ENCODE results near the gene NPR3.
"Not testable (repeated sequence)": the region's sequence is repeated elsewhere in the genome, so short reads cannot be mapped to it uniquely, and the experiment has no call there.

The NPR3 gene

GRCh38 chr5:32769711-32770110 is 58.6 kb downstream of the NPR3 start:
- DNase-seq: no peak

- DNase-seq: no peak
Measured at GRCh38 chr5:32770444-32770843, 59.3 kb downstream of the NPR3 start.

- DNase-seq: no peak
Measured at GRCh38 chr5:32771037-32771436, 59.9 kb downstream of the NPR3 start.

- DNase-seq: no peak
Measured at GRCh38 chr5:32773944-32774343, 62.8 kb downstream of the NPR3 start.

GRCh38 chr5:32776200-32776599 is 65.1 kb downstream of the NPR3 start:
- no peak for DNase-seq

GRCh38 chr5:32777222-32777621 is 66.1 kb downstream of the NPR3 start:
- DNase-seq: no peak

GRCh38 chr5:32777733-32778132 is 66.6 kb downstream of the NPR3 start:
- no peak for DNase-seq

GRCh38 chr5:32778403-32778802 is 67.3 kb downstream of the NPR3 start:
- no peak for DNase-seq

- DNase-seq: no peak
Measured at GRCh38 chr5:32779754-32780415, 68.8 kb downstream of the NPR3 start.

GRCh38 chr5:32780508-32780919 is 69.4 kb downstream of the NPR3 start:
- DNase-seq: no peak

- DNase-seq: no peak
Measured at GRCh38 chr5:32783661-32784060, 72.5 kb downstream of the NPR3 start.

GRCh38 chr5:32785611-32786254 is 74.6 kb downstream of the NPR3 start:
- DNase-seq: no peak

- no peak for DNase-seq
Measured at GRCh38 chr5:32786311-32786710, 75.2 kb downstream of the NPR3 start.

GRCh38 chr5:32790411-32790951 is 79.4 kb downstream of the NPR3 start:
- no peak for DNase-seq

GRCh38 chr5:32791536-32792243 is 80.6 kb downstream of the NPR3 start:
- DNase-seq: no peak

GRCh38 chr5:32794086-32794485 is 83.0 kb downstream of the NPR3 start:
- no peak for DNase-seq

GRCh38 chr5:32802764-32803163 is 91.6 kb downstream of the NPR3 start:
- no peak for DNase-seq

GRCh38 chr5:32803656-32804055 is 92.5 kb downstream of the NPR3 start:
- no peak for DNase-seq

- DNase-seq: not testable (repeated sequence)
Measured at GRCh38 chr5:32805462-32805861, 94.3 kb downstream of the NPR3 start.

- no peak for DNase-seq
Measured at GRCh38 chr5:32805971-32806638, 95.0 kb downstream of the NPR3 start.

GRCh38 chr5:32808783-32809182 is 97.7 kb downstream of the NPR3 start:
- no peak for DNase-seq

GRCh38 chr5:32810804-32811203 is 99.7 kb downstream of the NPR3 start:
- DNase-seq: no peak

- no peak for DNase-seq
Measured at GRCh38 chr5:32812399-32812798, 101.3 kb downstream of the NPR3 start.

All from Kasumi-1 (cell line).